ENCODE results near the gene BSG. TPM values are rescaled to one million over a fixed set of nuclear protein-coding genes. Genes with fewer than 3 reads are reported as not detected.

The BSG gene
- total and polyA plus RNA-seq, 9 of the 15 experiments (the other 6 are each of a cell fraction or from before 2014, with no cell fraction given) = 4.6 to 495 (median 187) TPM

DNA sequence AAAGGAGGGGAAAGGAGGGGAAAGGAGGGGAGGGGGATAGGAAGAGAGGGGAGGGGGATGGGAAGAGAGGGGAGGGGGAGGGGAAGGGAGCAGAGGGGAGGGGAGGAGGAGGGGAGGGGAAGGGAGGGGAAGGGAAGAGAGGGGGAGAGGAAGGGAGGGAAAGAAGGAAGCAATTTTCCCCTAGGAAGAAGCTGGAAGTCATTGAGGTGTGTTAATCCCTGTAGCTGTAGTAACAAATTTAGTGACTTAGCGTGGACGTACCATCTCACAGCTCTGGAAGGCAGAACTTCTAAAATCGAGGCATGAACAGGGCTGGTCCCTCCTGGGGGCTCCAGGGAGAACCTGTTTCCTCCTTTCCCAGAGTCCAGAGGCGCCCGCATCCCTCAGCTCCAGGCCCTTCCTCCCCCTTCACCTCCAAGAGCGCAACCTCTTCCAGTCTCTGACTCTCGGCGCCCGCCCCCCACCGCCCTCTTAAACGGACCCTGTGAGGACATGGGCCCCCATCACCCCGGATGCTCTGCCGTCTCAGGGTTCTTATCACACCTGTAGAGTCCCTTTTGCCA, 46.5 kb upstream of the BSG start:
- Histone ChIP-seq H3K27me3 (ENCODE audit: control insufficient read depth in 2 of 2, insufficient read depth in 2 of 2, low read length in 2 of 2) (no peaks in the 10 kb centered on the region), H3K9ac (ENCODE audit: insufficient read depth in 1 of 2, low read depth in 2 of 2, low read length in 2 of 2) (peak overlapping the region in 1 of 2 experiments; percentile 52; a peak in 1 of 4 replicates), H3K4me1 (replicated peaks in 1 of 2; ENCODE audit: control insufficient read depth in 2 of 2, insufficient read depth in 2 of 2, low read length in 2 of 2) (peaks cover 0 to 52% of the 10 kb centered on the region in 2 experiments; a peak in 3 of 5 replicates), H4K20me1 (replicated peaks; ENCODE audit: control insufficient read depth, insufficient read depth, low read length) (no peaks in the 10 kb centered on the region), H3K79me2 (ENCODE audit: control insufficient read depth, insufficient read depth, low read length) (no peaks in the 10 kb centered on the region; the same call in 2 of the 3 replicates), H3K4me2 (ENCODE audit: insufficient read depth, low read length) (no peak overlapping the region), H3K4me3 (no peak overlapping the region), H2AFZ (ENCODE audit: low read depth, low read length) (no peak overlapping the region), H3K27ac (ENCODE audit: extremely low read depth, low read depth, low read length) (no peak overlapping the region), H3K9me1 (ENCODE audit: control insufficient read depth, insufficient read depth, low read length) (no peaks in the 10 kb centered on the region), H3K36me3 (ENCODE audit: control insufficient read depth, insufficient read depth, low read length) (no peaks in the 10 kb centered on the region), H3K9me3 (replicated peaks; ENCODE audit: control insufficient read depth, insufficient read depth, low read depth, low read length) (peaks cover 4% of the 10 kb centered on the region)
- DNase-seq (ENCODE audit: extremely low read depth in 1 of 4, low spot score in 3 of 4) (no peak), FAIRE-seq (no peak), ATAC-seq (no peak)
- intact Hi-C loops (cut with micrococcal nuclease) (no loop called here), in situ Hi-C loops (cut with MboI) (no loop called here)
- CTCF ChIA-PET (ENCODE audit: low intra/inter-chr PET ratio) = no interaction called here
- no TSS peak for BruUV-seq (replicated peaks)
- 22% methylated on average over 11 of the region's 13 CpGs for WGBS (ENCODE audit: insufficient coverage, low coverage, missing lambda C conversion rate)
- POLR2A ChIA-PET = interaction anchor here (1.2 kb wide), 1 partner anchor 15 kb away, joined by 6 read pairs; no protein-coding TSS in a partner anchor
- TF ChIP-seq PCBP2 (IDR thresholded peaks at IDR 0.05; ENCODE audit: low read depth, low read length, poor library complexity, severe bottlenecking) = peak; percentile 50
- TF ChIP-seq HNRNPK (IDR thresholded peaks at IDR 0.05; ENCODE audit: low read depth, low read length, poor library complexity, severe bottlenecking) = peak; percentile 86
- TF ChIP-seq SAFB2 (IDR thresholded peaks at IDR 0.05; ENCODE audit: borderline replicate concordance, low read depth, low read length, severe bottlenecking) = no peak
- peak; percentile 69 for TF ChIP-seq PCBP1 (IDR thresholded peaks at IDR 0.05; ENCODE audit: low read depth, low read length, poor library complexity, severe bottlenecking)
